HG03439 (cell line): ENCODE results near the gene RASAL2.

Experiments used
- ATAC-seq: cut with Tn5 transposase; IDR thresholded peaks from one replicate; pipeline ENCODE4 v1.9.1; 2021; ENCODE audit warnings: mild to moderate bottlenecking, moderate library complexity; ENCODE audit not compliant: unreplicated experiment

Gene RASAL2

GRCh38 chr1:178093951-178094738 is at the start of gene RASAL2:
RASAL2 (plus strand) TSS chr1:178094104; CDS start chr1:178094493, 389 bp downstream.
- ATAC-seq: peak; percentile 47

- ATAC-seq: no peak
Observed at GRCh38 chr1:178046591-178047270, 47.2 kb upstream of the RASAL2 start.

- ATAC-seq: no peak
Observed at GRCh38 chr1:178047403-178048093, 46.4 kb upstream of the RASAL2 start.

- ATAC-seq: no peak
Observed at GRCh38 chr1:178048426-178048825, 45.5 kb upstream of the RASAL2 start.

- no peak for ATAC-seq
Observed at GRCh38 chr1:178048883-178049282, 45.0 kb upstream of the RASAL2 start.

GRCh38 chr1:178050084-178050483 is 43.8 kb upstream of the RASAL2 start:
- ATAC-seq: no peak

GRCh38 chr1:178051071-178051470 is 42.8 kb upstream of the RASAL2 start:
- no peak for ATAC-seq

- no peak for ATAC-seq
Observed at GRCh38 chr1:178052650-178053461, 41.0 kb upstream of the RASAL2 start.

- no peak for ATAC-seq
Observed at GRCh38 chr1:178055093-178055492, 38.8 kb upstream of the RASAL2 start.

GRCh38 chr1:178055779-178056471 is 38.0 kb upstream of the RASAL2 start:
- peak; percentile 96 for ATAC-seq

- no peak for ATAC-seq
Observed at GRCh38 chr1:178057141-178057765, 36.7 kb upstream of the RASAL2 start.

GRCh38 chr1:178057912-178058534 is 35.9 kb upstream of the RASAL2 start:
- ATAC-seq: no peak

- ATAC-seq: no peak
Observed at GRCh38 chr1:178060789-178061556, 32.9 kb upstream of the RASAL2 start.

- no peak for ATAC-seq
Observed at GRCh38 chr1:178061620-178062019, 32.3 kb upstream of the RASAL2 start.

GRCh38 chr1:178064191-178064821 is 29.6 kb upstream of the RASAL2 start:
- ATAC-seq: no peak

GRCh38 chr1:178065250-178065649 is 28.7 kb upstream of the RASAL2 start:
- no peak for ATAC-seq

GRCh38 chr1:178066296-178066907 is 27.5 kb upstream of the RASAL2 start:
- no peak for ATAC-seq
